ENCODE data around the gene COPZ1.
"Not testable (repeated sequence)": the region's sequence is repeated elsewhere in the genome, so short reads cannot be mapped to it uniquely, and the experiment has no call there.

Gene COPZ1

GRCh38 chr12:54337280-54337842 lies 12.4 kb downstream of the COPZ1 start:
- DNase-seq, result no peak

- DNase-seq, result no peak
Observed at GRCh38 chr12:54337854-54338650, 13.1 kb downstream of the COPZ1 start.

- DNase-seq, result no peak
Observed at GRCh38 chr12:54338698-54339296, 13.9 kb downstream of the COPZ1 start.

- DNase-seq, result no peak
Observed at GRCh38 chr12:54340846-54341245, 15.9 kb downstream of the COPZ1 start.

- no peak for DNase-seq
Observed at GRCh38 chr12:54341378-54342300, 16.7 kb downstream of the COPZ1 start.

- no peak for DNase-seq
Observed at GRCh38 chr12:54349036-54349435, 24.1 kb downstream of the COPZ1 start.

GRCh38 chr12:54349679-54350078 lies 24.7 kb downstream of the COPZ1 start:
- no peak for DNase-seq

GRCh38 chr12:54350743-54351142 lies 25.8 kb downstream of the COPZ1 start:
- no peak for DNase-seq

GRCh38 chr12:54351341-54351740 lies 26.4 kb downstream of the COPZ1 start:
- no peak for DNase-seq

- DNase-seq, result peak; percentile 48 to 49
Observed at GRCh38 chr12:54352022-54352531, 27.1 kb downstream of the COPZ1 start.

GRCh38 chr12:54352891-54353874 lies 28.3 kb downstream of the COPZ1 start:
- DNase-seq, result peak; percentile 58

- not testable (repeated sequence) for DNase-seq
Observed at GRCh38 chr12:54354271-54354670, 29.3 kb downstream of the COPZ1 start.

- no peak for DNase-seq
Observed at GRCh38 chr12:54355104-54355815, 30.3 kb downstream of the COPZ1 start.

GRCh38 chr12:54356228-54356627 lies 31.3 kb downstream of the COPZ1 start:
- no peak for DNase-seq

GRCh38 chr12:54356951-54357356 lies 32.0 kb downstream of the COPZ1 start:
- DNase-seq, result no peak

- DNase-seq, result no peak
Observed at GRCh38 chr12:54357506-54358190, 32.7 kb downstream of the COPZ1 start.

GRCh38 chr12:54358191-54358944 lies 33.4 kb downstream of the COPZ1 start:
- DNase-seq, result peak in 1 of 2 donors; percentile 46

- peak; percentile 98 to 99 for DNase-seq
Observed at GRCh38 chr12:54358945-54359761, 34.2 kb downstream of the COPZ1 start.

All from hippocampal formation (tissue), 2 donors.